ENCODE data around the gene FMN2. TPM values are rescaled to one million over a fixed set of nuclear protein-coding genes. Genes with fewer than 3 reads are reported as not detected.

Gene FMN2
- total RNA-seq = 66.4 TPM

GRCh38 chr1:240091614-240092300, at the start of gene FMN2:
FMN2 (plus strand) TSS chr1:240091883; CDS start chr1:240092110, 227 bp downstream.

Small RNA genes within 50 kb of the gene (small RNA-seq; reads per million reads assigned to genes)
- gene RF00019 (ENCODE audit: low replicate concordance) = not detected

All from parietal lobe (tissue), 2 donors.